OCI-LY1 (cell line): Measurements from ENCODE around the gene KCNB1.

Experiments used
- CTCF ChIP-seq: fragments of 200-600 bp; sonication (generic), shearing (Covaris generic); IDR thresholded peaks from 2 replicates; pipeline ENCODE4 v1.5.1; 2017; ENCODE audit warnings: mild to moderate bottlenecking, antibody characterized with exemption, low read length, moderate library complexity, mixed read lengths
- EZH2 ChIP-seq: fragments of 200-600 bp; sonication (generic), shearing (Covaris generic); IDR thresholded peaks from 2 replicates; pipeline ENCODE4 v1.8.0; 2017; ENCODE audit warnings: borderline replicate concordance, mixed run types, mild to moderate bottlenecking, antibody characterized with exemption, low read length, moderate library complexity, mixed read lengths

- TF ChIP-seq CTCF (no peak), EZH2 (no peak)
Observed at GRCh38 chr20:49338061-49338460, 144.4 kb downstream of the KCNB1 start.
